Central memory CD4-positive, alpha-beta T cell (primary cell): ENCODE results near the gene DISC1.

Experiments used
- DNase-seq: peaks from one replicate; pipeline ENCODE4 v3.0.0; 2022

DISC1 gene

GRCh38 chr1:231674575-231674974 lies 48.0 kb downstream of the DISC1 start:
- DNase-seq = no peak

GRCh38 chr1:231676487-231676886 lies 49.9 kb downstream of the DISC1 start:
- no peak for DNase-seq

- DNase-seq = no peak
Measured at GRCh38 chr1:231677442-231677841, 50.9 kb downstream of the DISC1 start.

- no peak for DNase-seq
Measured at GRCh38 chr1:231678011-231678432, 51.4 kb downstream of the DISC1 start.

- no peak for DNase-seq
Measured at GRCh38 chr1:231679109-231679508, 52.5 kb downstream of the DISC1 start.

GRCh38 chr1:231681006-231681405 lies 54.4 kb downstream of the DISC1 start:
- DNase-seq = no peak

- DNase-seq = no peak
Measured at GRCh38 chr1:231682779-231683178, 56.2 kb downstream of the DISC1 start.

GRCh38 chr1:231683439-231684165 lies 57.0 kb downstream of the DISC1 start:
- DNase-seq = no peak

GRCh38 chr1:231684356-231685244 lies 58.0 kb downstream of the DISC1 start:
- no peak for DNase-seq

- DNase-seq = no peak
Measured at GRCh38 chr1:231686384-231686783, 59.8 kb downstream of the DISC1 start.

- no peak for DNase-seq
Measured at GRCh38 chr1:231688989-231689388, 62.4 kb downstream of the DISC1 start.

- no peak for DNase-seq
Measured at GRCh38 chr1:231690059-231690458, 63.5 kb downstream of the DISC1 start.

- DNase-seq = no peak
Measured at GRCh38 chr1:231691618-231692259, 65.1 kb downstream of the DISC1 start.

GRCh38 chr1:231693361-231694074 lies 66.9 kb downstream of the DISC1 start:
- DNase-seq = no peak

GRCh38 chr1:231694075-231694431 lies 67.5 kb downstream of the DISC1 start:
- no peak for DNase-seq

- DNase-seq = no peak
Measured at GRCh38 chr1:231694465-231695077, 68.0 kb downstream of the DISC1 start.

- DNase-seq = no peak
Measured at GRCh38 chr1:231695439-231696255, 69.1 kb downstream of the DISC1 start.

- DNase-seq = no peak
Measured at GRCh38 chr1:231699784-231700183, 73.2 kb downstream of the DISC1 start.

GRCh38 chr1:231701306-231701705 lies 74.7 kb downstream of the DISC1 start:
- DNase-seq = no peak

GRCh38 chr1:231702331-231702730 lies 75.7 kb downstream of the DISC1 start:
- no peak for DNase-seq

GRCh38 chr1:231702804-231703203 lies 76.2 kb downstream of the DISC1 start:
- DNase-seq = no peak
